ENCODE data around the gene OGFOD1. TPM values are rescaled to one million over a fixed set of nuclear protein-coding genes. Genes with fewer than 3 reads are reported as not detected.
"Not testable (repeated sequence)": the region's sequence is repeated elsewhere in the genome, so short reads cannot be mapped to it uniquely, and the experiment has no call there.

OGFOD1 gene
- total RNA-seq, 2 donors from 2014 or later = 33.8 to 35.2 TPM

GRCh38 chr16:56475201-56475600 is 23.8 kb downstream of the OGFOD1 start:
- intact Hi-C loops (cut with DNase I) = no loop called here

GRCh38 chr16:56477096-56477878 is 25.9 kb downstream of the OGFOD1 start:
- intact Hi-C loops (cut with DNase I) = no loop called here
- DNase-seq (ENCODE audit: low spot score) = no peak

More at GRCh38 chr16:56475201-56475600, 23.8 kb downstream of the OGFOD1 start:
- no peak for DNase-seq (ENCODE audit: low spot score)

DNA sequence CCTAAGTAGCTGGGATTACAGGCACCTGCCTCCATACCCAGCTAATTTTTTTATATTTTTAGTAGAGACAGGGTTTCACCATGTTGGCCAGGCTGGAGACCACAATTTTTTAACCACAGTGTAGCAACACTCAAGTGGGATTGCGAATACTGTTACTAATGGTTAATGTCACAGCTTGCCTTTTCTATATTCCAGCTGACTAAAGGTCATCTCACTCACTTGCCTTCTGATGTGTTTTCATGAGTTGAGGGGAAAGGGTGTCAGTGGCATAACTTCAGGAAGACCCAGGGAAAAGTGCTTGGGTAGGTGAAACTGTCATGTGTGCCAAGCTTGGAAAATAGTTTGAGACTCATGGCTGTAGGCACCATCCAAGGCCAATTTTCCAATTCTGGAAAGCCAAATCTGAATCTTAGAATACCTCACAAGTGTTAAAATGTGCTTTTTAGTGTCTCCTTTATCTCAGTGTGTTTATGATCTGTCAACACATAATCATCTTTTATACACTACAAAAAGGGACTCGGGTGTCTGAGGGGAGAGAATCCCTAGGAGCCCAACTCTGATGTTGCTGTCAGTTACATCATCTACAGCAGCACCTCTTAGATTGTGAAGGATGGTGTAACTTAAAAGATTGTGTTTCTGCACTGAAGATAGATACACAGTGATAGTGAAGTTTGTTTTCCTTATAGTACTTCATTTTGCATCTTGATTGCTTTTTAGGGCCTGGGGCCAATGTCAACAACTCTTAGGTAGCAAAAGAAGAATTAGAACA is 27.1 kb downstream of the OGFOD1 start:
- no peak for DNase-seq (ENCODE audit: low spot score)
- intact Hi-C loops (cut with DNase I) = no loop called here

DNA sequence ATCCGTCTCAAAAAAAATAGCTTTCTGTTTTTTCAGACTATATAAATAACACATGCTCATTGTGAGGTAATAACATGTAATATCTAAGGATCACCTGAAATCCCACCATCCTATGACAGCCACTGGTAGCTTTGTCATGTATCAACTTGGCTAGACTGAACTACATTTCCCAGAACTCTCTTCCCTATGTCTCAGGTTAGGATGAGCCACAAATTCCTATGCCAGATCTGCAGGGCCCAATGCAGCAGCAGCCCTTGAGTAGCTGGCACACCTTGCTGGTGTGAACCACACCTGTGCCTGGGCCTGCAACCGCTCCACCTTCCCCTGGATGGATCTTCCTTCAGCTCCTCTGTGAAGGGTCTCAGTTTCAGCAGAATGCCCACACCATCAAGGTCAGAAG is 28.1 kb downstream of the OGFOD1 start:
- intact Hi-C loops (cut with DNase I) = no loop called here
- DNase-seq (ENCODE audit: low spot score) = no peak

GRCh38 chr16:56480776-56481467 is 29.6 kb downstream of the OGFOD1 start:
- intact Hi-C loops (cut with DNase I) = no loop called here

GRCh38 chr16:56481468-56482122 is 30.2 kb downstream of the OGFOD1 start:
- no peak for DNase-seq (ENCODE audit: low spot score)

More at GRCh38 chr16:56480776-56481467, 29.6 kb downstream of the OGFOD1 start:
- DNase-seq (ENCODE audit: low spot score) = no peak

GRCh38 chr16:56482683-56483236 is 31.4 kb downstream of the OGFOD1 start:
- no peak for DNase-seq (ENCODE audit: low spot score)
- intact Hi-C loops (cut with DNase I) = no loop called here

More at GRCh38 chr16:56481468-56482122, 30.2 kb downstream of the OGFOD1 start:
- intact Hi-C loops (cut with DNase I) = no loop called here

DNA sequence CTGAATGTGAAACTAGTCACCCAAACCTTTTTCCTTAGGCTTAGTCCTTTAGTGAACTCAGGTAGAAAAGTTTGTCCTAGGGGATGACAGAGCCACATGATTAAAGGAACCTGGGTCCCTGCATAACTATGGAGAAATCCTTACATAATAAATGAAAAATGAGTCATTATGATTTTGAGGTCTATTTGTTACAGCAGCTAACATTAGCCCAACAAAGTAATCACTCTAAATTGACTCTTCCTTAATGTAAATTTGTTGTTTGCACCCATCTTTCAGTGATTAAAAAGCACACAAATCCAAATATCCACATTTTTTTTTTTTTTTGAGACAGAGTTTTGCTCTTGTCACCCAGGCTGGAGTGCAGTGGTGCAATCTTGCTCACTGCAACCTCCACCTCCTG is 32.0 kb downstream of the OGFOD1 start:
- intact Hi-C loops (cut with DNase I) = no loop called here
- DNase-seq (ENCODE audit: low spot score) = no peak

DNA sequence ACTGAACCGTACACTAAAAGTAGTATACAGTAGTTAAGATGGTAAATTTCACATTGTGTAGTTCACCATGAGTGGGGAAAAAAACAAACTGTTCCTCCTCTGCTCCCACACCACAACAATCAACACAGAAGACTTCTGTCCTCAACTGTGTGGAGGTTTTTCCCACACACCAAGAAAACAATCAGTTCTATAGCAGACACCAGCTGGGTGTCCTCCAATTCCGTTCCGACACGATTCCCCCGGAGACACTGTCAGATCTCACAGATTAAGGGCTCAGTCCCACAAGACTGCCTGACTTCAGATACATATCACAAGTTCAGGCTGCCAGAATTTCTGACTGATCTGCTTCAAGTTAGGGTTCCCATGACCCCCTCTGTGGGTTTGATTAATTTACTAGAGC is 36.7 kb downstream of the OGFOD1 start:
- no peak for DNase-seq (ENCODE audit: low spot score)
- intact Hi-C loops (cut with DNase I) = no loop called here

GRCh38 chr16:56488868-56489267 is 37.5 kb downstream of the OGFOD1 start:
- DNase-seq (ENCODE audit: low spot score) = not testable (repeated sequence)

DNA sequence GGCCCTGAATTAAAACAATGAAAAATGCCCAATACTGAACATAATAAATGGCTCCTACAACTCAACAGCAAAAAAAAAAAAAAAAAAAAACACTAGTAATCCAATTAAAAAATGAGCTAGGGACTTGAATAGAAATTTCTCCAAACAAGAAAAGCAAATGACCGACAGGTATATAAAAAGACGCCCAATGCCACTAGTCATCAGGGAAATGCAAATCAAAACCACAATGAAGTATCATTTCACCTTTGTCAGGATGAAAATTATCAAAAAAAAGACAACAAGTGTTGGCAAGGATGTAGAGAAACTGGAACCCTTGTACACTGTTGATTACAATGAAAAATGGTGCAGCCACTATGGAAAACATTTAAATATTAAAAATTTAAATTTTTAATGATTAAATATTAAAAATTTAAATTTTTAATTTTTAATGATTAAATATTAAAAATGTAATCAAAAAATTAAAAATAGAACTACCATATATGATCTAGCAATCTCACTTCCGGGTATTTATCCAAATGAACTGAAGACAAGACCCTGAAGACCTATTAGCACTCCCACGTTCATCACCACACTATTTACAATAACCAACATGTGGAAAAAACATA is 40.4 kb downstream of the OGFOD1 start:
- intact Hi-C loops (cut with DNase I) = no loop called here
- DNase-seq (ENCODE audit: low spot score) = no peak

More at GRCh38 chr16:56488868-56489267, 37.5 kb downstream of the OGFOD1 start:
- intact Hi-C loops (cut with DNase I) = not testable (repeated sequence)

GRCh38 chr16:56493126-56493525 is 41.8 kb downstream of the OGFOD1 start:
- intact Hi-C loops (cut with DNase I) = no loop called here
- no peak for DNase-seq (ENCODE audit: low spot score)

GRCh38 chr16:56493815-56494214 is 42.5 kb downstream of the OGFOD1 start:
- DNase-seq (ENCODE audit: low spot score) = no peak
- intact Hi-C loops (cut with DNase I) = no loop called here

DNA sequence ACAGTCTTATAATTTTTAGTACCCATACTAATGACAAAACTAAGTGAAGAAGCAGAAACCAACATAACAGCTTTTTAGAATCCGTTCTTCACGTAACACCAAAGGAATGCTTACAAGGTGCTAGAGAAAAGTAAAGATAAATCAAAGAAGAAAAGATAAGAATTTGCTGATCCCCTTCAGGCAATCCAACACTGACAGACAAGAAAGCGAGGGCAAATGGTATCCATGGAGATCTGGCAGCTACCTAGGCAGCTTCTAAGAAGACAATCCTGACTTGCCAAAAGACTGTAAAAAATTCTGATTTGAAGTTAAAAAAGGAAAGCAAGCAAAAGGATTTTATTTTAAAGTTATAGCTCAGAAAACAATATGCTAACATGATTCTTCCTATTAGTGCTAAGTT is 53.8 kb downstream of the OGFOD1 start:
- intact Hi-C loops (cut with DNase I) = no loop called here
- no peak for DNase-seq (ENCODE audit: low spot score)

- DNase-seq (ENCODE audit: low spot score) = no peak
- intact Hi-C loops (cut with DNase I) = no loop called here
Observed at GRCh38 chr16:56506941-56507340, 55.6 kb downstream of the OGFOD1 start.

DNA sequence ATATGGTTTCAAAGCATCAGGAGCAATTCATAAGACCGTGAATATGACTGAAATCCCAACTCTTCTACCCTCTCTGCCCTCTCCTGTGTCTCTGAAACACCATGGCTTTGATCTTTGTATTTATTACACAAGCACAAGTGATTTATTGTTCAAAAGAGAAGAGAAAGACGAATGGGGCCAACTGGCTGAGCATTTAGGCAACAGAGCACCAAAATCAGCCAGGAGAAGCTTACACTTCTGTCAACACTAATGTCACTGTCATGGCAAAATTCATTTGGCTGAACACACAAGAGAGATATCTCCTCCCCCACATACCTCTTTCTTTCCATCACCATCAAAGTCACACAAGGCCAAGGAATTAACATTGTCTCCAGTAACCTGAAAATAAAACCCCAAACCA is 59.2 kb downstream of the OGFOD1 start:
- DNase-seq (ENCODE audit: low spot score) = no peak
- intact Hi-C loops (cut with DNase I) = no loop called here

DNA sequence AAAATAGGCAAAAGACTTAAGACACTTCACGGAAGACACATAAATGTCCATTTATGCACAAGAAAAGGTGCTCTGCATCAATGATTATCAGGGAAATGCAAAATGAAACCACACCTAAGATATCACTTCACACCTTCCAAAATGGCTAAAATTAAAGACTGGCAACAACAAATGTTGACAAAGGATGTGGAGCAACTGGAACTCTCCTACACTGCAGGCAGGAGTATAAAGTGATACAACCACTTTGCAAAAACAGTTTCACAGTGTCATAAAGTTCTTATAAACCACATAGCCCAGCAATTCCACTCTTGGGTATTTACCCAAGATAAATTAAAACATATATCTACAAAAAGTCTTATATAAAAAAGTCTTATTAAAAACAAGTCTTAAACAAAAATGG is 60.7 kb downstream of the OGFOD1 start:
- no peak for DNase-seq (ENCODE audit: low spot score)
- intact Hi-C loops (cut with DNase I) = no loop called here

DNA sequence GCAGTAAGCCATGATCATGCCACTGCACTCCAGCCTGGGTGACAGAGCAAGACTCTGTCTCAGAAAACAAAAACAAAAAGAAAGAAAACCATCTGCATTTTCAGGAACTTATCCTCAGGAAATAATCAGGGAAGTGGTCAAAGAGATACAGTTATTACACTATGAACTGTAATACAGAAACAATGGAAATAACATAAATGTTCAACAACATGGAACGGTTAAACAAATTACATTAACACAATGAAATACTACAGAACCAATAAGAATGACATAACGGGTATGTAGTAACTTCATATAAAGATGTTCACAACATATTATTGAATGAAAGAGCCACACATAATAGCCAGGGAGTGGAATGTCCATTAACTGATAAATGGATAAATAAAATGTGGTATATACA is 61.7 kb downstream of the OGFOD1 start:
- no peak for DNase-seq (ENCODE audit: low spot score)
- intact Hi-C loops (cut with DNase I) = no loop called here

- intact Hi-C loops (cut with DNase I) = no loop called here
- no peak for DNase-seq (ENCODE audit: low spot score)
Observed at GRCh38 chr16:56513972-56514371, 62.6 kb downstream of the OGFOD1 start.
